SJSA1 (cell line): ENCODE results near the gene PLPPR4. TPM values are rescaled to one million over a fixed set of nuclear protein-coding genes. Genes with fewer than 3 reads are reported as not detected.
A peak's percentile ranks its signal among the peaks of the same experiment; 100 is the strongest.

Experiments used
- DNase-seq, 2 experiments: peaks; one replicate each; pipeline ENCODE4 v3.0.0-alpha.2; 2015 to 2020; ENCODE audit warnings: low spot score in 2 of 2, low read depth in 1 of 2
- H3K27ac ChIP-seq: fragments of 250-450 bp; sonication (Bioruptor Pico); 2 replicates; pipeline ENCODE4 v1.5.1; 2020; ENCODE audit warnings: mild to moderate bottlenecking, moderate library complexity
- H3K27me3 ChIP-seq: fragments of 250-450 bp; sonication (Bioruptor Pico); replicated peaks from 2 replicates; pipeline ENCODE4 v1.5.1; 2020; ENCODE audit warnings: mild to moderate bottlenecking, moderate library complexity
- H3K36me3 ChIP-seq: fragments of 250-450 bp; sonication (Bioruptor Pico); 2 replicates; pipeline ENCODE4 v1.5.1; 2020; ENCODE audit warnings: mild to moderate bottlenecking
- H3K4me1 ChIP-seq: fragments of 250-450 bp; sonication (Bioruptor Pico); replicated peaks from 2 replicates; pipeline ENCODE4 v1.6.1; 2021; ENCODE audit warnings: mild to moderate bottlenecking
- H3K4me3 ChIP-seq: fragments of 250-450 bp; sonication (Bioruptor Pico); 2 replicates; pipeline ENCODE4 v1.5.1; 2020; ENCODE audit warnings: mild to moderate bottlenecking
- H3K9me3 ChIP-seq: fragments of 250-450 bp; sonication (Bioruptor Pico); replicated peaks from 2 replicates; pipeline ENCODE4 v1.5.1; 2020; ENCODE audit warnings: mild to moderate bottlenecking
- total RNA-seq: library from RNA; depleted of rRNA; stranded (reverse); fragments of >200 nt; shearing (Covaris generic); gene quantifications from 2 replicates; pipeline ENCODE4 v1.2.3, GENCODE V29; 2014

The PLPPR4 gene
- total RNA-seq, 1 experiment from 2014 or later, result 10.3 TPM

DNA sequence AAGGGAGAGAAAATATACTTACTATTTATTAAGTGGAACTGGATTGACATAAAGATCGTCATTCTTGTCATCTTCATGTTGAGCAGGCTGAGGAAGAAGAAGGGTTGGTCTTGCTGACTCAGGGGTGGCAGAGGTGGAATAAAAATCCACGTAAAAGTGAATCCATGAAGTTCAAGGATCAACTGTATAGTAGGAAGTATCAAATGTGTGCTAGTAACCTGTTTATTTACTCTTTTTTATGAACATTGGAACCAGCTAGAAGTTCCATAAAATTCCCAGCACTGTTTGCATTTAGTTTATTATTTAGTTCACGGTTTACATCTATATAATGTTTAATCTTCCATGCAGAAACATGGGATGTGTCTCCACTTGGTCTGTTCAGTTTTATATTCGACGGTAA, 70.7 kb downstream of the PLPPR4 start:
- H3K4me1 ChIP-seq, result no peaks in the 10 kb centered on the region
- H3K27me3 ChIP-seq, result no peaks in the 10 kb centered on the region
- H3K4me3 ChIP-seq, result no peak overlapping the region
- H3K27ac ChIP-seq, result no peak overlapping the region
- DNase-seq, result no peak
- no peaks in the 10 kb centered on the region for H3K36me3 ChIP-seq
- H3K9me3 ChIP-seq, result no peaks in the 10 kb centered on the region

DNA sequence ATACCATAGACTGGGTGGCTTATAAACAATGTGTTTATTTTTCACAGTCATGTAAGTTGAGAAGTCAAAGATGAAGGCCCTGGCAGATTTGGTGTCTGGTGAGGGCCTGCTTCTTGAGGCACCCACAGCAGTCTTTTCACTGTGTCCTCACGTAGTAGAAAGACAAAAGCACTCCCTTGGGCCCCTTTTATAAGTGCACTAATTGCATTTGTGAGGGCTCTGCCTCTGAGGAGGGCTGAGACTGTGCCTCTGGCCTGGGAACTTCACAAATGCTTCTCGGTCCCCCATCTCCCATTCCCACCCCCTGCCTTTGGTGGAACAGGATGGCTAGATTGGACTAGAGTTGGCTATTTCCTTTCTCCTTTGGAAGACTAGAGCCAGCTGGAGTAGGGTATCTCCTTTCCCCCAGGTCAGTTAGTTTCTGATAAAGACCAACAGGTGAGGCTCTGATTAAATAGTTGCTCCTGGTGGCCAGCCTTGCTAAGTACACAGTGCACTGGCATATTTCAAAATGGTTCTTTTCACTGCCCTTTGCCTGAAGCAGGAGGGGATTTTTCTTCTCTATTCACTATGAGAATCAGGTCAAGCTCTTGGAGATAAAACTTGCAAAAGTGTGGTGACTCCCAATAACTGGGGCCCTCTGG, 82.9 kb downstream of the PLPPR4 start:
- no peaks in the 10 kb centered on the region for H3K27me3 ChIP-seq
- H3K4me3 ChIP-seq, result no peak overlapping the region
- no peaks in the 10 kb centered on the region for H3K9me3 ChIP-seq
- H3K36me3 ChIP-seq, result no peaks in the 10 kb centered on the region
- peak in 1 of 2 experiments; percentile 31 for DNase-seq
- peaks cover 13% of the 10 kb centered on the region for H3K4me1 ChIP-seq
- H3K27ac ChIP-seq, result no peak overlapping the region

DNA sequence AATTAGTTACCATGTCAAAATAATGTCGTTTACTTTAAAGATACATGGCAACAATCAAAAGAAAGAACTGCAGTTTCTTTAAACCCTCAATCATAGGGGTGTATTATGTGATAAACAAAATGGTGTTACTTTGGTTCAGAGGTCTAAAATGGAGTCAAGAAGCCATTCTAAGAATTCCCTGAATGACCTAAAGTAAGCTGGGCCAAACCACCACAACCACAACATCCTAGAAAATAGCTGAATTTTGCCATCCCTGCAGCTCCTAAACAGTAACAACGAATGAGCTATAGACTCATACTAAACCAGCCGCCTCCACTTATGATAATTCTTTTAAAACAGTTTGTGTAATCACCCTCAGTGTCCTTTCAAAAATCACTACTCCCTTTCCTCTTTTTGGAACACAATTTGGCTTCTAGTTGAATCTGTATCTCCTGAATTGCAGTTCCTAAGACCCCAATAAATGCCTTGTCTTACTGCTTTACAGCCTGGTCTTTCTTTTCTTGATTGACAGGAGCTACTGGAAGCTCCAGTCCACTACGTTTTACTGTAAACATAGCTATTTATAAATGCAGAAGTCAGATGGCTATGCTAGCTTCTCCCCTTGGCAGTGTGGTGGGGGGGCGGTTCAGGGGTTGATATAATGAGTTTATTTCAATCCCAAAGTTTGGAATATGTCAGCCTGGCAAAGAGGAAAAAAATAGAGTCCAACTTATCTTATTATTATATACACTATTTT, 84.3 kb downstream of the PLPPR4 start:
- no peaks in the 10 kb centered on the region for H3K27me3 ChIP-seq
- H3K36me3 ChIP-seq, result no peaks in the 10 kb centered on the region
- no peak overlapping the region for H3K27ac ChIP-seq

DNA sequence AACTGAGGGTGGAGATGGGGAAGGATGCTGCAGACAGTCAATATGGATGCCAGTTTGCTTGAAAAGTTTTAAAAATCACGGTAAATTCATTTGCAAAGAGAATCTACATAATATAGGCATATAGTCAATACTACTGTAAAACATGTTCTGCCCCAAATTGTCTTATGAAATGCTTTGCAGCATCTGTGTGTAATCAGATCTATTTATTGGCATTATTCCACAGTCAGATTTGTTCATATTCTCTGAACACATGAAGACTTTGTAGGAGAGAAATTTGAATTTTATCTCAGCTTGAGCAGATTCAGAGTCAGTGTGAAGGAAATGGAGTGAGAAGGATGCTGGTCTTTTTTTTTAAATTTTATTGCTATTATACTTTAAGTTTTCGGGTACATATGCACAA, 88.5 kb downstream of the PLPPR4 start:
- no peaks in the 10 kb centered on the region for H3K9me3 ChIP-seq

More for the DNA sequence above, 84.3 kb downstream of the PLPPR4 start:
- no peak for DNase-seq
- Histone ChIP-seq H3K9me3 (no peaks in the 10 kb centered on the region), H3K4me1 (peaks cover 13% of the 10 kb centered on the region), H3K4me3 (no peak overlapping the region)

DNA sequence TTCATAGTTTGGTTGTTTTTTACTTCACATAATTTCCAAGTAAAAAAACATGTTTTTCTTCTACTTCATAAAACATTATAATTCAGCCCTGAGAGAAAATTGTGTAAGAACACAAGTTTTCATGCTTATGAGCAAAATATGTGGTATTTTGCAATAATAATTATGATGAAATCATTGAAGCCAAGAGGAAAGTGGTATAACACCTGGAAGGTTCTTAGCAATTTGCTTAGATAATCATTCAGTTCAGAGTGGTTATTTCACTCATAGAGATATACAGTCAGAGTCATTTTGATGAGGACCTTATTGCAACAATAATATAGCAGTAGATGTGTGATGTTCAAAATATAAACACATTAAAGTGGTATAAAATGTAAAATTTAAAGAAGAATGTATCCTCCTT, 94.5 kb downstream of the PLPPR4 start:
- H3K27me3 ChIP-seq, result no peaks in the 10 kb centered on the region
- H3K4me3 ChIP-seq, result no peak overlapping the region
- H3K9me3 ChIP-seq, result no peaks in the 10 kb centered on the region
- no peak for DNase-seq
- H3K36me3 ChIP-seq, result no peaks in the 10 kb centered on the region
- no peak overlapping the region for H3K27ac ChIP-seq
- H3K4me1 ChIP-seq, result no peaks in the 10 kb centered on the region

More for the DNA sequence above, 88.5 kb downstream of the PLPPR4 start:
- Histone ChIP-seq H3K4me3 (no peak overlapping the region), H3K27me3 (no peaks in the 10 kb centered on the region), H3K36me3 (no peaks in the 10 kb centered on the region), H3K4me1 (peaks cover 4% of the 10 kb centered on the region; the same call in 1 of the 2 replicates), H3K27ac (no peak overlapping the region)
- DNase-seq, result no peak
